Stimulated activated naive CD4-positive, alpha-beta T cell (primary cell): ENCODE results near the gene SLC25A42.
"Not testable (repeated sequence)": the region's sequence is repeated elsewhere in the genome, so short reads cannot be mapped to it uniquely, and the experiment has no call there.

Experiments
- DNase-seq, 6 experiments: peaks; one replicate each; lab custom pipeline; 2025; lab: John Stamatoyannopoulos, UW

The SLC25A42 gene

GRCh38 chr19:19068659-19069654, 5.2 kb downstream of the SLC25A42 start:
- no peak for DNase-seq

- DNase-seq = no peak
Observed at GRCh38 chr19:19071897-19072296, 8.1 kb downstream of the SLC25A42 start.

GRCh38 chr19:19074196-19074882, 10.5 kb downstream of the SLC25A42 start:
- no peak for DNase-seq

- no peak for DNase-seq
Observed at GRCh38 chr19:19075126-19075525, 11.3 kb downstream of the SLC25A42 start.

- DNase-seq = no peak
Observed at GRCh38 chr19:19076476-19076875, 12.7 kb downstream of the SLC25A42 start.

- DNase-seq = no peak
Observed at GRCh38 chr19:19077103-19077502, 13.3 kb downstream of the SLC25A42 start.

GRCh38 chr19:19078801-19079200, 15.0 kb downstream of the SLC25A42 start:
- DNase-seq = no peak

GRCh38 chr19:19079571-19079970, 15.8 kb downstream of the SLC25A42 start:
- no peak for DNase-seq

- no peak for DNase-seq
Observed at GRCh38 chr19:19081642-19082151, 17.9 kb downstream of the SLC25A42 start.

- DNase-seq = no peak
Observed at GRCh38 chr19:19083413-19084178, 19.8 kb downstream of the SLC25A42 start.

- DNase-seq = no peak
Observed at GRCh38 chr19:19087676-19088075, 23.9 kb downstream of the SLC25A42 start.

- DNase-seq = no peak
Observed at GRCh38 chr19:19094513-19094912, 30.7 kb downstream of the SLC25A42 start.

GRCh38 chr19:19095691-19096090, 31.9 kb downstream of the SLC25A42 start:
- no peak for DNase-seq

- DNase-seq = no peak
Observed at GRCh38 chr19:19096641-19097627, 33.1 kb downstream of the SLC25A42 start.

- no peak for DNase-seq
Observed at GRCh38 chr19:19098084-19098702, 34.4 kb downstream of the SLC25A42 start.

GRCh38 chr19:19098703-19099632, 35.2 kb downstream of the SLC25A42 start:
- no peak for DNase-seq

- DNase-seq = no peak
Observed at GRCh38 chr19:19101540-19101939, 37.7 kb downstream of the SLC25A42 start.

- not testable (repeated sequence) for DNase-seq
Observed at GRCh38 chr19:19102566-19102965, 38.8 kb downstream of the SLC25A42 start.

- DNase-seq = no peak
Observed at GRCh38 chr19:19103167-19103566, 39.4 kb downstream of the SLC25A42 start.
